H1 (cell line): ENCODE results near the gene PRKCZ. TPM values are rescaled to one million over a fixed set of nuclear protein-coding genes. Genes with fewer than 3 reads are reported as not detected.
"Not testable (repeated sequence)": the region's sequence is repeated elsewhere in the genome, so short reads cannot be mapped to it uniquely, and the experiment has no call there.

Experiments used
- CTCF ChIA-PET: fragments of 300-600 bp; sonication (Branson Sonifier 250); formaldehyde crosslinking; loops from one replicate; lab custom pipeline; 2021; ENCODE audit not compliant: partially characterized antibody; lab: Charles Lee
- POLR2A ChIA-PET: fragments of 300-600 bp; sonication (Branson Sonifier 250); formaldehyde crosslinking; loops from one replicate; lab custom pipeline; 2021; ENCODE audit warnings: inconsistent platforms; ENCODE audit not compliant: partially characterized antibody; lab: Charles Lee
- DNase-seq, 2 experiments: peaks; one replicate each; pipeline versions ENCODE4 v3.0.0 to v3.0.0-alpha.2; 2010 to 2022; ENCODE audit warnings: low spot score in 2 of 2, low read depth in 1 of 2, mixed read lengths in 1 of 2
- FAIRE-seq: peaks from 2 replicates; lab custom pipeline; 2011; peaks lifted over from hg19 to GRCh38; lab: Jason Lieb, UNC
- H2AFZ ChIP-seq: 2 replicates; pipeline ENCODE4 v1.8.1; 2012; ENCODE audit warnings: low read length, inconsistent platforms
- H2AK5ac ChIP-seq: 2 replicates; pipeline ENCODE4 v1.6.1; 2013; ENCODE audit warnings: low read depth, low read length
- H2BK120ac ChIP-seq: replicated peaks from 2 replicates; pipeline ENCODE3; 2013; ENCODE audit warnings: low read depth, low read length, inconsistent platforms
- H2BK12ac ChIP-seq: 2 replicates; pipeline ENCODE4 v1.6.1; 2013; ENCODE audit warnings: low read depth, low read length
- H2BK15ac ChIP-seq: 2 replicates; pipeline ENCODE4 v1.6.1; 2013; ENCODE audit warnings: low read length
- H2BK20ac ChIP-seq: 2 replicates; pipeline ENCODE4 v1.6.1; 2013; ENCODE audit warnings: low read length
- H2BK5ac ChIP-seq: 2 replicates; pipeline ENCODE4 v1.6.1; 2013; ENCODE audit warnings: low read depth, low read length
- H3K14ac ChIP-seq: 2 replicates; pipeline ENCODE4 v1.6.1; 2013; ENCODE audit warnings: inconsistent platforms; ENCODE audit not compliant: insufficient read length
- H3K18ac ChIP-seq: 2 replicates; pipeline ENCODE4 v1.6.1; 2013; ENCODE audit warnings: low read length; ENCODE audit errors: extremely low read depth
- H3K23ac ChIP-seq: 2 replicates; pipeline ENCODE4 v1.6.1; 2013; ENCODE audit warnings: inconsistent platforms; ENCODE audit not compliant: insufficient read length
- H3K23me2 ChIP-seq: 2 replicates; pipeline ENCODE4 v1.6.1; 2013; ENCODE audit warnings: low read depth, low read length
- H3K27ac ChIP-seq: 2 replicates; pipeline ENCODE4 v1.6.1; 2011; ENCODE audit warnings: low read depth, low read length, inconsistent platforms
- H3K27me3 ChIP-seq, 4 experiments: replicated peaks in 1 of 4; 1 replicate in 1 of 4; 2 replicates in 3 of 4; pipeline versions ENCODE4 v1.6.1 to v1.8.1; 2011 to 2013; ENCODE audit warnings: low read length in 3 of 4, mild to moderate bottlenecking in 3 of 4, inconsistent platforms in 2 of 4, mixed read lengths in 2 of 4, moderate library complexity in 1 of 4; ENCODE audit not compliant: control insufficient read depth in 3 of 4, insufficient read depth in 3 of 4; ENCODE audit errors: extremely low read depth in 1 of 4
- H3K36me3 ChIP-seq, 4 experiments: 2 replicates each; pipeline versions ENCODE4 v1.6.1 to v1.8.1; 2011 to 2013; ENCODE audit warnings: mild to moderate bottlenecking in 4 of 4, low read length in 3 of 4, moderate library complexity in 2 of 4, control low read depth in 1 of 4, inconsistent platforms in 1 of 4; ENCODE audit not compliant: insufficient read depth in 4 of 4, control insufficient read depth in 2 of 4
- H3K4ac ChIP-seq: replicated peaks from 2 replicates; pipeline ENCODE3; 2013; ENCODE audit warnings: low read length, low read depth, mixed read lengths, inconsistent platforms; ENCODE audit not compliant: insufficient read length
- H3K4me1 ChIP-seq, 4 experiments: replicated peaks in 1 of 4; 1 replicate in 1 of 4; 2 replicates in 3 of 4; pipeline versions ENCODE4 v1.6.1 to v1.8.1; 2011 to 2013; ENCODE audit warnings: low read length in 3 of 4, inconsistent platforms in 2 of 4, mixed read lengths in 1 of 4; ENCODE audit not compliant: insufficient read depth in 4 of 4, control insufficient read depth in 3 of 4
- H3K4me2 ChIP-seq, 2 experiments: 2 replicates each; pipeline versions ENCODE4 v1.6.1 to v1.8.1; 2011 to 2013; ENCODE audit warnings: low read depth in 2 of 2, low read length in 2 of 2, control low read depth in 1 of 2, inconsistent platforms in 1 of 2, mild to moderate bottlenecking in 1 of 2; ENCODE audit not compliant: insufficient read depth in 1 of 2
- H3K4me3 ChIP-seq, 4 experiments: fragments of 200-600, 300-600 bp in 1 of 4; sonication (generic), shearing (Covaris generic), sonication (Bioruptor Twin) in 1 of 4; 2 replicates each; pipeline versions ENCODE4 v1.5.1 to v1.8.1; 2011 to 2016; ENCODE audit warnings: low read length in 4 of 4, low read depth in 3 of 4, control low read depth in 2 of 4, inconsistent platforms in 2 of 4, mild to moderate bottlenecking in 2 of 4, mixed read lengths in 1 of 4, moderate library complexity in 1 of 4; ENCODE audit not compliant: insufficient read depth in 2 of 4; ENCODE audit errors: extremely low read depth in 1 of 4
- H3K56ac ChIP-seq: replicated peaks from 2 replicates; pipeline ENCODE3; 2013; ENCODE audit warnings: low read depth, mild to moderate bottlenecking, mixed read lengths, low read length, inconsistent platforms; ENCODE audit not compliant: insufficient read length
- H3K79me1 ChIP-seq: 2 replicates; pipeline ENCODE4 v1.6.1; 2013; ENCODE audit warnings: low read depth, low read length, control low read depth
- H3K79me2 ChIP-seq, 2 experiments: 2 replicates each; pipeline versions ENCODE4 v1.6.1 to v1.8.1; 2012 to 2013; ENCODE audit warnings: low read length in 2 of 2, mild to moderate bottlenecking in 2 of 2, inconsistent platforms in 1 of 2; ENCODE audit not compliant: insufficient read depth in 2 of 2, control insufficient read depth in 1 of 2
- H3K9ac ChIP-seq, 4 experiments: replicated peaks in 1 of 4; 1 replicate in 1 of 4; 2 replicates in 3 of 4; pipeline versions ENCODE4 v1.6.1 to v1.8.1; 2011 to 2013; ENCODE audit warnings: low read depth in 3 of 4, low read length in 3 of 4, control low read depth in 2 of 4, mild to moderate bottlenecking in 2 of 4, moderate library complexity in 2 of 4, inconsistent platforms in 1 of 4; ENCODE audit errors: extremely low read depth in 1 of 4
- H3K9me3 ChIP-seq, 2 experiments: 2 replicates each; pipeline versions ENCODE4 v1.6.1 to v1.8.1; 2012 to 2013; ENCODE audit warnings: mild to moderate bottlenecking in 2 of 2, moderate library complexity in 2 of 2, control low read depth in 1 of 2, inconsistent platforms in 1 of 2, low read depth in 1 of 2, low read length in 1 of 2, mixed read lengths in 1 of 2; ENCODE audit not compliant: insufficient read depth in 2 of 2
- H4K20me1 ChIP-seq, 2 experiments: replicated peaks in 1 of 2; 2 replicates each; pipeline versions ENCODE3 to v1.8.1; 2011 to 2013; ENCODE audit warnings: inconsistent platforms in 2 of 2, low read length in 2 of 2, mild to moderate bottlenecking in 1 of 2; ENCODE audit not compliant: insufficient read depth in 2 of 2, control insufficient read depth in 1 of 2
- H4K5ac ChIP-seq: 2 replicates; pipeline ENCODE4 v1.6.1; 2013; ENCODE audit warnings: low read length, low read depth, mixed read lengths, inconsistent platforms; ENCODE audit not compliant: insufficient read length
- H4K8ac ChIP-seq: 2 replicates; pipeline ENCODE4 v1.8.0; 2013; ENCODE audit warnings: mild to moderate bottlenecking, moderate library complexity, low read length, inconsistent platforms; ENCODE audit not compliant: insufficient read depth; ENCODE audit errors: extremely low read depth
- H4K91ac ChIP-seq: replicated peaks from 2 replicates; pipeline ENCODE3; 2013; ENCODE audit warnings: low read length, mixed read lengths, inconsistent platforms; ENCODE audit not compliant: insufficient read length
- WGBS, 2 experiments: shearing (Covaris generic) in 1 of 2; methylation state at CpG; one replicate each; pipeline versions ENCODE4 v1.1.6 to v1.1.7; 2013 to 2015; ENCODE audit warnings: low lambda C conversion rate in 2 of 2, mixed read lengths in 2 of 2, inconsistent platforms in 1 of 2, low coverage in 1 of 2, missing lambda C conversion rate in 1 of 2; ENCODE audit not compliant: insufficient replicate concordance in 2 of 2, insufficient coverage in 1 of 2, insufficient read length in 1 of 2; ENCODE audit errors: extremely low coverage in 1 of 2, missing lambda C conversion rate in 1 of 2; 5-methylcytosine and 5-hydroxymethylcytosine counted together
- polyA plus RNA-seq, 7 experiments: library from polyadenylated mRNA; depleted of rRNA in 3 of 7; stranded (reverse) in 5 of 7; unstranded in 2 of 7; fragments of >200 nt in 5 of 7; fragments of 200-250 nt in 2 of 7; gene quantifications; 1 replicate in 5 of 7; 2 replicates in 1 of 7; 4 replicates in 1 of 7; pipeline versions ENCODE4 v1.2.1 to v1.2.3, GENCODE V29; 2011 to 2013; ENCODE audit warnings: missing spikeins in 2 of 7, mixed read lengths in 2 of 7
- total RNA-seq: library from RNA; stranded (reverse); fragmentation: NEBNext Ultra II Directional; extraction: Animal tissue kit (Norgen Biotek cat#: 25700); gene quantifications from 2 replicates; pipeline ENCODE4 v1.2.1, GENCODE V29; 2021

Gene PRKCZ
- total and polyA plus RNA-seq, 2 of the 8 experiments (the other 6 are each of a cell fraction or from before 2014, with no cell fraction given), result 37.4 to 45.1 TPM

DNA sequence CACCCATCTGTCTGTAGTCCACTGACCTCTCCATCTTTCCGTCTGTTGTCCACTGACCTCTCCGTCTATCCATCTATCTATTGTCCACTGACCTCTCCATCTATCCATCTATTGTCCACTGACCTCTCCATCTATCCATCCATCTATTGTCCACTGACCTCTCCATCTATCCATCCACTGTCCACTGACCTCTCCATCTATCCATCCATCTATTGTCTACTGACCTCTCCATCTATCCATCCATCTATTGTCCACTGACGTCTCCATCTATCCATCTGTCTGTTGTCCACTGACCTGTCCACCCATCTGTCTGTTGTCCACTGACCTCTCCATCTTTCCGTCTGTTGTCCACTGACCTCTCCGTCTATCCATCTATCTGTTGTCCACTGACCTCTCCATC lies 97.7 kb downstream of the PRKCZ start:
- H2AK5ac ChIP-seq, H3K4me1 ChIP-seq, H3K14ac ChIP-seq, H4K20me1 ChIP-seq, H4K5ac ChIP-seq, H3K4me2 ChIP-seq, H2BK5ac ChIP-seq, H3K9ac ChIP-seq, CTCF ChIA-PET, H2BK15ac ChIP-seq, H3K9me3 ChIP-seq, H2BK20ac ChIP-seq, H3K27ac ChIP-seq, H4K91ac ChIP-seq, H3K4me3 ChIP-seq, H4K8ac ChIP-seq, H3K56ac ChIP-seq, H3K27me3 ChIP-seq, H3K79me1 ChIP-seq, H3K79me2 ChIP-seq, POLR2A ChIA-PET, H2BK120ac ChIP-seq, FAIRE-seq, H3K23me2 ChIP-seq, DNase-seq, H2AFZ ChIP-seq, H3K18ac ChIP-seq, H3K23ac ChIP-seq, H3K4ac ChIP-seq, H2BK12ac ChIP-seq: not testable (repeated sequence)
- peaks cover 3 to 30% (median 17%) of the 10 kb centered on the region in 4 experiments; a peak in 6 of 8 replicates for H3K36me3 ChIP-seq
- WGBS, 2 experiments, result 91% methylated on average over 5 of the region's 5 CpGs; no CpG with 5 or more reads in 1 of the 2 experiments
